ENCODE data around the gene ENO4.
A peak's percentile ranks its signal among the peaks of the same experiment; 100 is the strongest.

Gene ENO4

GRCh38 chr10:116868198-116868676 is 18.9 kb downstream of the ENO4 start:
- DNase-seq (ENCODE audit: low read depth, low spot score): no peak

- no peak for DNase-seq (ENCODE audit: low read depth, low spot score)
These were observed 19.4 kb downstream of the ENO4 start for GRCh38 chr10:116868722-116869121.

GRCh38 chr10:116870949-116871348 is 21.6 kb downstream of the ENO4 start:
- DNase-seq (ENCODE audit: low read depth, low spot score): no peak

- DNase-seq (ENCODE audit: low read depth, low spot score): no peak
These were observed 23.8 kb downstream of the ENO4 start for GRCh38 chr10:116873134-116873533.

- no peak for DNase-seq (ENCODE audit: low read depth, low spot score)
These were observed 26.6 kb downstream of the ENO4 start for GRCh38 chr10:116875897-116876296.

- no peak for DNase-seq (ENCODE audit: low read depth, low spot score)
These were observed 28.1 kb downstream of the ENO4 start for GRCh38 chr10:116877391-116877790.

GRCh38 chr10:116878123-116878522 is 28.8 kb downstream of the ENO4 start:
- DNase-seq (ENCODE audit: low read depth, low spot score): no peak

- no peak for DNase-seq (ENCODE audit: low read depth, low spot score)
These were observed 30.5 kb downstream of the ENO4 start for GRCh38 chr10:116879817-116880216.

GRCh38 chr10:116880716-116881482 is 31.6 kb downstream of the ENO4 start:
- DNase-seq (ENCODE audit: low read depth, low spot score): no peak

- DNase-seq (ENCODE audit: low read depth, low spot score): no peak
These were observed 33.3 kb downstream of the ENO4 start for GRCh38 chr10:116882639-116883038.

- no peak for DNase-seq (ENCODE audit: low read depth, low spot score)
These were observed 37.5 kb downstream of the ENO4 start for GRCh38 chr10:116886772-116887171.

- DNase-seq (ENCODE audit: low read depth, low spot score): no peak
These were observed 39.2 kb downstream of the ENO4 start for GRCh38 chr10:116888380-116889055.

GRCh38 chr10:116889066-116889465 is 39.8 kb downstream of the ENO4 start:
- DNase-seq (ENCODE audit: low read depth, low spot score): no peak

- DNase-seq (ENCODE audit: low read depth, low spot score): peak; percentile 85
These were observed 41.9 kb downstream of the ENO4 start for GRCh38 chr10:116891208-116891607.

GRCh38 chr10:116892907-116893685 is 43.8 kb downstream of the ENO4 start:
- DNase-seq (ENCODE audit: low read depth, low spot score): no peak

- no peak for DNase-seq (ENCODE audit: low read depth, low spot score)
These were observed 44.4 kb downstream of the ENO4 start for GRCh38 chr10:116893686-116894037.

- DNase-seq (ENCODE audit: low read depth, low spot score): no peak
These were observed 50.3 kb downstream of the ENO4 start for GRCh38 chr10:116899626-116900025.

- DNase-seq (ENCODE audit: low read depth, low spot score): no peak
These were observed 56.5 kb downstream of the ENO4 start for GRCh38 chr10:116905845-116906210.

- DNase-seq (ENCODE audit: low read depth, low spot score): no peak
These were observed 58.1 kb downstream of the ENO4 start for GRCh38 chr10:116907245-116907987.

- DNase-seq (ENCODE audit: low read depth, low spot score): no peak
These were observed 60.0 kb downstream of the ENO4 start for GRCh38 chr10:116909307-116909706.

- DNase-seq (ENCODE audit: low read depth, low spot score): no peak
These were observed 61.6 kb downstream of the ENO4 start for GRCh38 chr10:116910910-116911309.

- no peak for DNase-seq (ENCODE audit: low read depth, low spot score)
These were observed 62.9 kb downstream of the ENO4 start for GRCh38 chr10:116912162-116912561.

All from brain pericyte (primary cell).